Immature natural killer cell (primary cell): ENCODE data around the gene TOPBP1. TPM values are rescaled to one million over a fixed set of nuclear protein-coding genes. Genes with fewer than 3 reads are reported as not detected.
"Not testable (repeated sequence)": the region's sequence is repeated elsewhere in the genome, so short reads cannot be mapped to it uniquely, and the experiment has no call there.

Experiments used
- DNase-seq, 3 donors: peaks; one replicate each; pipeline ENCODE4 v3.0.0; 2022; ENCODE audit warnings: mixed read lengths in 1 of 3
- H3K27ac Mint-ChIP-seq, 6 donors: one replicate each; pipeline ENCODE4 v1.8.0; 2020; ENCODE audit warnings: mixed read lengths in 6 of 6, mild to moderate bottlenecking in 5 of 6, inconsistent platforms in 4 of 6, moderate library complexity in 3 of 6
- H3K27me3 Mint-ChIP-seq, 3 donors: one replicate each; pipeline ENCODE4 v1.8.0; 2020 to 2021; ENCODE audit warnings: low read depth in 3 of 3, mild to moderate bottlenecking in 3 of 3, mixed read lengths in 3 of 3, moderate library complexity in 3 of 3, inconsistent platforms in 1 of 3
- H3K36me3 Mint-ChIP-seq, 3 donors: one replicate each; pipeline ENCODE4 v1.8.0; 2020; ENCODE audit warnings: mixed read lengths in 3 of 3, inconsistent platforms in 2 of 3, mild to moderate bottlenecking in 2 of 3
- H3K4me1 Mint-ChIP-seq, 2 donors: one replicate each; pipeline ENCODE4 v1.8.0; 2020; ENCODE audit warnings: inconsistent platforms in 2 of 2, mild to moderate bottlenecking in 2 of 2, mixed read lengths in 2 of 2, moderate library complexity in 1 of 2
- H3K4me3 Mint-ChIP-seq, 5 donors: one replicate each; pipeline ENCODE4 v1.8.0; 2020; ENCODE audit warnings: mild to moderate bottlenecking in 5 of 5, mixed read lengths in 5 of 5, inconsistent platforms in 3 of 5, moderate library complexity in 3 of 5
- H3K9me3 Mint-ChIP-seq, 6 donors: one replicate each; pipeline ENCODE4 v1.8.0; 2020; ENCODE audit warnings: mild to moderate bottlenecking in 6 of 6, mixed read lengths in 6 of 6, inconsistent platforms in 4 of 6, moderate library complexity in 3 of 6
- polyA plus RNA-seq, 3 donors: library from polyadenylated mRNA; unstranded; fragments of 300-500 nt; fragmentation: Illumina TruSeq; gene quantifications; one replicate each; pipeline ENCODE4 v1.2.3, GENCODE V29; 2021

The TOPBP1 gene
- polyA plus RNA-seq, 3 donors from 2014 or later, result 5.2 to 16.3 (median 12.2) TPM

DNA sequence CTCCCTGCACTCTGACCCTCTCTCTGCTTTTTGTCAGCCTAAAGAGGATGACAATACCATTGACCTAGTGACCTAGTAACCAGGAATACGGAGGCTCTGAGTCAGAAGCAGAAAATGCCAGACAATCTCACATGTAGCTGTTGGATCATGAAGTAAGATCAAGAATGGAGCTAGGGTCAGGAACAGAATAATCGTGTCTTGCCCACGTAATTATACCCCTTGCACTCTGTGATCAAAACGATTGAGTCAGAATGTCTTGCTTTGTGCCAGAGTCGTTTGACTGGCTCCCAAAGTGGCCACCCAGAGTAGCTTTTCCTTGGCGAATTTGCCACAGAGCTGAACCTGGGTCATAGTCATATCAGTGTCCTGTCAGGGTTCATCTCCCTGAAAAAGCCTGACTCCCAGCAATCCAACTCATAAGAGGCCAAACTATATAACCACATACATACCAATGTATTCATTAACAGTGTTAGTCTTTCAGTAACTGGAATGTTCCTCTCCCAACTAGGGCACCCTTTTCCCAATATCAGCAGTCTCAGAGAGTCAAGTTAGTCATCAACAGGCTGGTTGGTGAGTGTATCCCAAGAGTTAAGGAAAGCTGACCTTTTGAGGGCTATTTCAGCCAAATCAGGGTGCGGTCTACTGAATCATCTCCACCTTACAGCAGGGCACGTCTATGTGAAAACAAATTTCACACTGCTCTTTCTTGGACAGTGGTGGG, 93.3 kb downstream of the TOPBP1 start:
- peaks cover 19 to 26% of the 10 kb centered on the region in 2 donors for H3K4me1 Mint-ChIP-seq
- no peak overlapping the region for H3K27ac Mint-ChIP-seq
- H3K4me3 Mint-ChIP-seq, result no peak overlapping the region
- H3K36me3 Mint-ChIP-seq, result peaks cover 0 to 3% (median 0%) of the 10 kb centered on the region in 3 donors
- peaks cover 6 to 12% (median 9%) of the 10 kb centered on the region in 3 donors for H3K27me3 Mint-ChIP-seq
- no peak for DNase-seq
- H3K9me3 Mint-ChIP-seq, result no peaks in the 10 kb centered on the region

DNA sequence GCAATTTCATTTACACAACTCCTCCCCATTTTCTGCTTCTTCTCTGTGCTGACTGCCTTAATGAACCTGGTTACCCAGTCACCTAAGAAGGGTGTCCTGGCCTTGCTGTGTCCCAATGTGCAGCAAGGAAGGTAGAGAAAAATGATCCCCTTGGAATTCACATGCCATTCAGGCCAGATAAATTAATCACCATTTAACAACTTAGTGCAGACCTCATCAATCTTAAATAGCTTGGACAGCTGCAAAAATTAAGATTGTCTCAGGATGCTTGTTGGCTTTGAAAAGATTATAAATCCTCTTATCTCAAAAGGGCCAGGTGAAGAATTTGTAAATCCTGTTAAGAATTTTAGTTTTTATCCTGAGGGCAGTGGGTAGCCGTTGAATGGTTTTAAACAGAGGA, 97.9 kb downstream of the TOPBP1 start:
- Mint-ChIP-seq H3K9me3 (no peaks in the 10 kb centered on the region), H3K27ac (no peak overlapping the region)

DNA sequence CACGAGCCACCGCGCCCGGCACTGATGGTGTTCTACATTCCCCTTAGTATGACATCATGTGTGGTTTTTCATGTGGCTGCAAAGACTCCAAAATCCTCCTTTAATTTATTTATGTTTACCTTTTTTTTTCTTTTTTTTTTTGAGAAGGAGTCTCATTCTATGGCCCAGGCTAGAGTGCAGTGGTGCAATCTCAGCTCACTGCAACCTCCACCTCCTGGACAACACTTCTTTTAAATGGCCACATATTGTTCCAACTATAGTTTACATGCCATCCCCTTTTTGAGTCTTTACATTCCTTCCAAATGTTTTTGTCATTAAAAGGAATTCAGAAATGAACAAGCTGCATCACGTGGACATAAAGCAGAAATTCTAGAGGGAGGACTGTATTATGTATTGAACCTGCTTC, 98.6 kb downstream of the TOPBP1 start:
- H3K36me3 Mint-ChIP-seq, result peaks cover 0 to 3% (median 0%) of the 10 kb centered on the region in 3 donors
- DNase-seq, result no peak
- no peak overlapping the region for H3K4me3 Mint-ChIP-seq
- no peaks in the 10 kb centered on the region for H3K4me1 Mint-ChIP-seq
- no peak overlapping the region for H3K27ac Mint-ChIP-seq
- H3K27me3 Mint-ChIP-seq, result peaks cover 4 to 5% (median 4%) of the 10 kb centered on the region in 3 donors
- no peaks in the 10 kb centered on the region for H3K9me3 Mint-ChIP-seq

More for the DNA sequence above, 97.9 kb downstream of the TOPBP1 start:
- no peak for DNase-seq
- peaks cover 4 to 5% (median 4%) of the 10 kb centered on the region in 3 donors for H3K27me3 Mint-ChIP-seq
- no peaks in the 10 kb centered on the region for H3K4me1 Mint-ChIP-seq
- H3K4me3 Mint-ChIP-seq, result no peak overlapping the region
- peaks cover 0 to 3% (median 0%) of the 10 kb centered on the region in 3 donors for H3K36me3 Mint-ChIP-seq

DNA sequence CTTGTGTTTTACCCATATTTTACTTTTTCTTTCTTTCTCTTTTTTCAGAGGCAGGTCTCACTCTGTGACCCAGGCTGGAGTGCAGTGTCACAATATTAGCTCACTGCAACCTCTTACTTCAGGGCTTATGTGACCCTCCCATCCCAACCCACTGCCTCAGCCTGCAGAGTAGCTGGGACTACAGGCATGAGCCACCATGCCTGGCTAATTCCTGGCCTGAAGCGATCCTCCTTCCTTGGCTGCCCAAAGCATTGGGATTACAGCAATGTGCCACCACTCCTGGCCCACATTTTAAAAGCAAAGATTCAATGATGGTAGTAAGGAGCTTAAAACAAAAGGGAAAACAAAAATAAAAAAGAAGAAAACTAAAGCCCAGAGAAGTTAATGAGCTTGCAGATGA, 99.4 kb downstream of the TOPBP1 start:
- Mint-ChIP-seq H3K4me3 (no peak overlapping the region), H3K27ac (no peak overlapping the region), H3K9me3 (no peaks in the 10 kb centered on the region), H3K4me1 (no peaks in the 10 kb centered on the region), H3K36me3 (no peaks in the 10 kb centered on the region), H3K27me3 (peaks cover 3 to 5% (median 4%) of the 10 kb centered on the region in 3 donors)
- no peak for DNase-seq

DNA sequence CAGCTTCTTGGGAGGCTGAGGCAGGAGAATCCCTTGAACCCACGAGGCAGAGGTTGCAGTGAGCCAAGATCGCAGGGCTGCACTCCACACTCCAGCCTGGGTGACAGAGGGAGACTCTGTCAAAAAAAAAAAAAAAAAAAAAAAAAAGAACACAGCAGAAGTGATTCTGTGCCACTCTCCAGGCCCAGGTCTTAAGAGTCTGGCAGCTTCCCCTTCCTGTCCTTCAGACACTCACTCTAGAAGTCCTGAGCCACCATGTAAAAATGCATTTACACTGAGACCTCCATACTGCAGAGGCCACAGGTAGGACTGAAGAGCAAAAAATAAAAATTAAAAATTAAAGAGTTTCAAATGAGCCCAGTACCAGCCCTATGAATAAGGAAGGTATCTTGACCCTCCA, 100.1 kb downstream of the TOPBP1 start:
- Mint-ChIP-seq H3K4me1 (no peaks in the 10 kb centered on the region), H3K27ac (no peak overlapping the region), H3K4me3 (no peak overlapping the region)

DNA sequence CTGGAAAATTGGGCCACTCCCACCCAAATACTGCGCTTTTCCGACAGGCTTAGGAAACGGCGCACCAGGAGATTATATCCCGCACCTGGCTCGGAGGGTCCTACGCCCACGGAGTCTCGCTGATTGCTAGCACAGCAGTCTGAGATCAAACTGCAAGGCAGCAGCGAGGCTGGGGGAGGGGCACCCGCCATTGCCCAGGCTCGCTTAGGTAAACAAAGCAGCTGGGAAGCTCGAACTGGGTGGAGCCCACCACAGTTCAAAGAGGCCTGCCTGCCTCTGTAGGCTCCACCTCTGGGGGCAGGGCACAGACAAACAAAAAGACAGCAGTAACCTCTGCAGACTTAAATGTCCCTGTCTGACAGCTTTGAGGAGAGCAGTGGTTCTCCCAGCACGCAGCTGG, 110.2 kb downstream of the TOPBP1 start:
- not testable (repeated sequence) for H3K4me1 Mint-ChIP-seq, H3K4me3 Mint-ChIP-seq, H3K36me3 Mint-ChIP-seq, DNase-seq, H3K27me3 Mint-ChIP-seq, H3K27ac Mint-ChIP-seq, H3K9me3 Mint-ChIP-seq

More for the DNA sequence above, 100.1 kb downstream of the TOPBP1 start:
- H3K9me3 Mint-ChIP-seq, result no peaks in the 10 kb centered on the region
- DNase-seq, result no peak
- no peaks in the 10 kb centered on the region for H3K36me3 Mint-ChIP-seq
- peaks cover 3 to 5% (median 4%) of the 10 kb centered on the region in 3 donors for H3K27me3 Mint-ChIP-seq

Other genes starting within 250 kb of the TOPBP1 start
- gene CDV3, start 88.3 kb downstream of the TOPBP1 start, polyA plus RNA-seq, result 10 to 100 TPM; 29.4 to 44.4 (median 30.9) TPM
- gene TF, start 84.5 kb upstream of the TOPBP1 start, polyA plus RNA-seq, result not detected
- gene SRPRB, start 143.9 kb upstream of the TOPBP1 start, polyA plus RNA-seq, result 10 to 100 TPM; 28.8 to 51.0 (median 43.9) TPM
- gene RAB6B, start 233.9 kb upstream of the TOPBP1 start, polyA plus RNA-seq, result under 1 TPM in 2 of 3 donors, not detected in 1; 0.46 to 0.53 TPM